ENCODE measurements around the gene SPOPL.

GRCh38 chr2:138600732-138601457, 99.3 kb downstream of the SPOPL start:
- TF ChIP-seq CTCF (conservative IDR thresholded peaks at IDR 0.05; ENCODE audit: low read depth, low read length), result no peak
- TF ChIP-seq FOS (IDR thresholded peaks at IDR 0.05; ENCODE audit: low read depth, low read length), result no peak
- TF ChIP-seq CHD1 (IDR thresholded peaks at IDR 0.05; ENCODE audit: low read depth, low read length), result no peak
